ENCODE results near the gene TP53I11.

The TP53I11 gene

GRCh38 chr11:44978274-44978960 is 27.7 kb upstream of the TP53I11 start:
- DNase-seq, result no peak

DNA sequence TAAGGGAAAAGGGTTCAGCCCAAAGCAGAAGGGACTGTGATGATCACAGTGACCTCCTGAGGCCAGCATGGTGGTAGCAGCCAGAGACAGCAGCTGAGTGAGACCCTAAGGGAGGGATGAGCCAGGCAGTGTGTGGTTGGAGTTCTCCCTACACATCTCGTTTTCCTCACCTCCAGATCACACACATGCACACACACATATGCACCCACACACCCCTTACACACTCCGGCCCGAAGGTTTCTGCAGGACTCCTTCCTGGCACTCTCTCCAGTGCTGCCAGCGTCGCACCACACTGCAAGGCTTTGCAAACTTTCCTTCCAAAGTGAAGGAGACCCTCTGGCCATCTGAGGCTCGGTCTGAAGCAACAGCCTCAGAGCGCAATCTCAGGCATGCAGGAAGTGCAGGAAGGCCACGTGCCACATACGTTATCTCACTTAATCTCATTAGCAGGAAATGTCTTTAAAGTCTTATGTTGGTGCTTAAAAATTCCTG is 26.9 kb upstream of the TP53I11 start:
- DNase-seq, result peak; percentile 32

GRCh38 chr11:44976576-44976975 is 25.9 kb upstream of the TP53I11 start:
- DNase-seq, result no peak

DNA sequence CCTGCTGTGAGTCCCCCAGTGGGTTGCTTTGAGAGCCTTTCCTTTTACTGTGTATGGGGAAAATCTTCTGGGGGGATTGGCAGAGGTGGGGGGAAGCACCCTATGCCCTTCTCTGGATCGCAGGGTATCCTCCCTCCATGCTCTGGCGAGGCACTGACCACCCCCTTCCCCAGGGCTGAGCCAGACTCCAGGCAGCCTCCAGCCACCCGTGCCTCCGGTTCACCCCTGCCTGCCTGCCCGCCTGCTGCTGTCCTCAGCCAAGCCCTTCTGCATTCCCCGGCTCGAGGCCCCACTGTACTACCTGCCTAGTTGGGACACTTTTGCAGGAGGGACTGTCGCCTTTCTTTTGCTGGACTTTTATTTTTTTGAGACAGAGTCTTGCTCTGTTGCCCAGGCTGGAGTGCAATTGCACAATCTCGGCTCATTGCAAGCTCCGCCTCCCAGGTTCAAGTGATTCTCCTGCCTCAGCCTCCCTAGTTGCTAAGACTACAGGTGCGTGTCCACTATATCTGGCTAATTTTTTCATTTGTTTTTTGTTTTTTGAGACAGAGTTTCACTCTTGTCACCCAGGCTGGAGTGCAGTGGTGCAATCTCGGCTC is 23.8 kb upstream of the TP53I11 start:
- DNase-seq, result no peak

DNA sequence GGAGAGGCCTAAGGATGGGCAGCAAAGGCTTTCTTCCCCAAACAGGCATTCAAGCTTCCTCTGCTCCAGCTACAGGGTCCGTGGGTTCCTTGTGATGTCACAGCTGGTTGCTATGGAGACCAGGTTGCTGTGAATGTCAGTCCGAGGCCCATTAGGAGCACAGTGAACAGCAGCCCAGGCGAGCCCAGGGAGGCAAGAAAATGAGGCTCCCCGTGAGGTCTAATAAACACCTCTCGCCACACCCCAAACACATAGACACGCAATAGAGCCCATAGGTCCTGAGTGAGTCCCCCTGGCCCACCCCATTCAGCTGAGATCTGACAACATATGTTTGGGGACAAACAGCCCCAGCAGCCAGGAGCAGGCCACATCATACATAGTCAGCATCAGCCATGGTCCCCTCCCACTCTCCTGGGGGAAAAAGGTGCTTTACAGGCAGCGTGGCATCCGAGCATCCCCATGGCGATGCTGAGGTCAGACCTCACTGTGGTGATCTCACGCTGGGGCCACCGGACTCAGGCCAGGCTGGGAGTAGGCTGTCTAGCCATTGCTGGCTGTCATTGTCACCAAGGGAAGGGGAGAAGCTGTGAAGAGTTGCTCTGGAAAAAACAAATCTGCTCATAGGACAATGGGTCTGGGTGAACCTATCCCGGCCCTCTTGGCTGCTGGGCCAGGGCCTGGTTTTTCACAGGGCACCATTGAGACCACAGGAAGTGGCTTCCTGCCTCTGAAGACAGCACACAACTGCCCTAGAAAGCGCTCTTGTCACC is 23.1 kb upstream of the TP53I11 start:
- DNase-seq, result no peak

DNA sequence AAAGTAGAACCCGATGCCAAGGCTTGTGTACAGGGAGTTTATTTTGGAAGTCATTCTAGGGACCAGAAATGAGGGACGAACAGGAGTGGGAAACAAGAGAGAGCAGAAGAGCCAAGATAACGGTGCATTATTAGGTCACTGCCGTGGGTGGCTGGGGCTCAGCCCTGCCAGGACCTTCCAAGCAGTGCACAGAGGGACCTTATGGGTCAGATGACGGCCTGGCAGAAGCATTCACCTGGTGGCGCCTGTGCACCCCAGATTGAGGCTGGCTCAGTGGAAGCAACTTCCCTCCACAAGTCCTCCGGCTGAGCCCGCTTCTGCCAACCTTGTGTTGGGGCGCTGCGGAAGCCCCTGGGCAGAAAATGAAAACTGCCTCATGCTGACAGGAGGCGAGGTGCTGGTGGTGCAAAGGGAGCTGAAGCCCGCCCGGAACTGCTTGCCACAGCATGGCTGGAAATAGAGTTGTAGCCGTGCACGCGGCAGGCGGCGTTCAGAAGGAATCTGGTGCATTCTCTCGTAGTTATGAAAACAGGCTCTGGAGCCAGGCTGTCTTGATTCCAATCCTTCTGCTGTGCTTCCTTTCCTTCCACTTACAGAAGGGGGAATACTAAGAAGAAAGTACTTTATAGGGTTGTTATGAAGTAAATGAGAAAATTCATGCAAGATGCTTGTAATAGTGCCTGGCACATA is 22.2 kb upstream of the TP53I11 start:
- no peak for DNase-seq

DNA sequence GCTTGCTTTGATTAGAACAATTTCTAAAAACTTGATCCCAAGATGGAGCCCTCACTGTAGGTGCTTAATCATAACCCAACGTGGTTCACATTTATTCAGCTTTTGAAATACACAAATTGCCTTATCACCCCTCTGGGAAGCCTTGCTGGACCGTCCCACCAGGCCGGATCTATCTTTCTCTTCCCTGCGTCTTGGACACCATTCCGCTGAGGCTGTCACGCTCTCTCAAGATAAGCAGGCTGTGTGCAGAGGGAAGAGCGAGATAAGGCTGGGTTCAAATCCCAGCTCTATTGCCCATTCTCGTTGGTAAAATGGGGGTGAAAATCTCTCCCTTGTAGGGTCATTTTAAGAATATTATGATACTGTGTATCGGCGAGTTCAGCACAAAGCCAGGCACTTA is 20.5 kb upstream of the TP53I11 start:
- DNase-seq, result no peak

DNA sequence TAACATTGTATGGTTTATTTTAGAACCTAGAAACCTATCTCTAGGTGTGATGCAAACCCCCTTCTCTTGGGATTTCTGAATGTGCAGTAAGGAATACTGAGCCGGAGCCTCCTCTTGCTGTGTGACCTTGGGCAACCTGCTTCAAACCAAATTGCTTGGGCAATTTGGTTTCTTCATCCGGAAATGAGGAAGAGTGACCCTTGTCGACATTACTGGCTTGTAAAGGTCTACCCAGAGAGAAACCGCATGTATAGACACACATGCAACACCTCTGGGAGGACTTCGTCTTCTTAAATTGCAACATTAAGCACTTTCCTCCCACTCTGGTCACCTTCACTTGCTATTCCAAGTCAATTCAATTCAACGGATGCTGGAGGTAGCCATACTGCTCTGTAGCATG is 19.6 kb upstream of the TP53I11 start:
- DNase-seq, result no peak

GRCh38 chr11:44969651-44970252 is 19.1 kb upstream of the TP53I11 start:
- DNase-seq, result no peak

GRCh38 chr11:44968510-44968909 is 17.8 kb upstream of the TP53I11 start:
- DNase-seq, result no peak

DNA sequence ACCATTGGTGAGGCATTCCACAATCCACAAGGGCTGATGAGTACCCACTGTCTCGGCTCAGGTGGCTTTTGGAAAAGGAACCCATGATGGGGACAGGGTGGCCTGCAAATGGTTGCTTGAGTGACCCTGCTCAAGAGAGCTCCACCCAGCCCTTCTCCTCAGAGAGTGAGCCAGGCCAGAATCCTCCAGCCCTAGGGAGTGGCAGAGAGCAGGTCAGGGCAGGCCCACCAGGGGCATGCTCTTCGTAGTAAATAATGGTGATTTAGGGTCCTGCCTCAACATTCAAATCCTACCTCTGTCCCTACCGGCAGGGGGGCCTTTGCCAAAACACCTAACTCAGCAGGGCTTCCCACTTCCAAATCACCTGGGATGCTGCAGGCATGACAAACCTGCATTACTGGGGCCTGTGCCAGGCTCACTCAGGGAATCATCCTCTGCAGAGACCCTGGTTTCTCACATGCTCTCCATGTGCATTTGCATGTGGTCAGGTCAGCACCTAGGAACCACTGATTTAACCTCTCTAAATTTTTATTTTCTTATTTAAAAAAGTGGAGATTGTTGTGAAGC is 17.3 kb upstream of the TP53I11 start:
- DNase-seq, result no peak

- no peak for DNase-seq
Measured at GRCh38 chr11:44966694-44967093, 16.0 kb upstream of the TP53I11 start.

- DNase-seq, result no peak
Measured at GRCh38 chr11:44964526-44965209, 14.0 kb upstream of the TP53I11 start.

DNA sequence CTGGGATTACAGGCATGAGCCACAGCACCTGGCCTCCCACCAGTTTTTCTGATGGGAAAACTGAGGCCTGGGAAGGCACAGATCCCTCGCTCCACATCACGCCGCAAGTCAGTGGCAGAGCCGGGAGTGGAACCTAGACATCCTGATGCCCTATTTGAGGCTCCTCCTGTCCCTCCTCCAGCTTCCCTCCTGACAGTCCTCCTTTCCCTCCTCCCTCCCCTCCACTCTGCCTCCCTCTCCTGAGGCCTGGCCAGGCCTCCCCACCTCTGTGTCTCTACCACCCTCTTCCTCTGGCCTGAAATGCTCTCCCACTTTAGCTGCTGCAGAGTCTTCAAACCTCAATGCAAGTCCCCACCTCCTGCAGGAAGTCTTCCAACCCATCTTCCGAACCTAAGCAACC is 13.3 kb upstream of the TP53I11 start:
- no peak for DNase-seq

- DNase-seq, result no peak
Measured at GRCh38 chr11:44963136-44963535, 12.5 kb upstream of the TP53I11 start.

GRCh38 chr11:44962464-44962863 is 11.8 kb upstream of the TP53I11 start:
- DNase-seq, result no peak

DNA sequence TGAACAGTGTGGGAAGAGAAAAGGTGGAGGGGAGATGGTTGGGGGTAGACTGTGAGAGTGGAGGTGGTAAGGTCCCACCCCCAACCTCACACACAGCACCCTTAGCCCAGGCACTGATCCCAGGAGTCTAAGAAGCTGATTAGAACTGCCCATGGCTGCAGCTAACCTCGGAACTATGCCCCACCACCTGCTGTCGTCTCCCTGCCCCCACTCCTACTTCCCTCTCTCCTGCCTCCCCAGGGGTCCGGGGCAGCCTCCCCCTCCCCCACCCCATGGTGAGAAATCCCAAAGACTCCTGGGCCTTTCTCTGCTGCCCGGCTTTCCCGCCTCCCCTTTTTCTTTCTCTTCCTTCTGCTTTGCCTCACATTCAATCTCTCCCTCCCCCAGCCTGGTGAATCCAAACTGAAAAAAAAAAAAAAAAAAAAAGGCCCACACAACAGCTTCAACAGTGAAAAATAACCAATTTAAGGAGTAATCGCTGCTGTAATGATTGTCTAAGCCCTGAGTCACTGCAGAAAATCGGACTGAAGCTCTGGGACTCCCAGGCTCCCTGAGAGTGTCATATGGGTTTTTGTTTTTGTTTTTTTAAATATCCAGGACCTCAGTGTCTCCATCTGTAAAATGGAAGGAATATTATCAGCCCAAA is 9.6 kb upstream of the TP53I11 start:
- DNase-seq, result no peak

DNA sequence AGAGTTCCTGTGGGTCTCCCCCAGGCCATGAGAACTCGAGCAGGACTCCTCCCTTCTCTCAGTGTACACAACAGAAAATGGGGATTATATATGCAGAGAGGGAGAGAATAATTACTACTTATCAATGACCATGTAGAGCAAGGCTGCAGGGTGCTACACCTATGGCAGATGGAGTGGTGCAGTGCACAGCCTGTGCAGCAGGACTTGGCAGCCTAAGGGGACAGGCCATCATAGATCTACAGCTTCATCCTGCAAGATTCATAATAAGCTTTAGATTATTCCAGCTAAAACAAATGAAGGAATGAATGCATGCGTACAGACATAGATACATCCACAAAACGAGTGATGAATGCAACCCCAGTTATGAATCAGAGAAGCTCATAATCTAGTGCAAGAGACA is 8.4 kb upstream of the TP53I11 start:
- no peak for DNase-seq

- no peak for DNase-seq
Measured at GRCh38 chr11:44957776-44958564, 7.3 kb upstream of the TP53I11 start.

DNA sequence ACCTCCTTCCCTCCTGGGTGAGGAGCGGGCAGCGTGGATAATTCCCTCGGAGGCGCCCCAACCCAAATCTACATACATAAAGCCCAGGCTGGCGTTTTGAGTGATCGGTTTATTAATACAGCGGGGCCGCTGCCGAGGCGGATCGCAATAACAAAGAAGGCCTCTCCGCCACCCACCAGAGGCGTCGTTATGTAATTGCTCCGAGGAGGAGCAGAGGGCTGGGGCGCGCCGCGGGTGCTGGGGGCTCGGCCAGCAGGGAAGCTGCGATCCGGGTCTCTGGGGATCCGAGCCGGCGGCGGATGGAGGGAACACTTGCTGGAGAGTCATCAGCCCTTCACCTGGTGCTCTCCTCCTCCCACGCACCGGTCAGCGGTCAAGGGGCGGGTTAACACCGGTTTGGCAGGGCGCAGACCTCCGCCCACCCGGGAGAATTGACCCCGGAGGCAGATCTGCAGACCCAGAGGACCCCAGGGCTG is 6.4 kb upstream of the TP53I11 start:
- no peak for DNase-seq

Measured in CD4-positive, alpha-beta T cell treated with Interleukin-17A for 4 hours (primary cell).